HCT116 (cell line): ENCODE results near the gene SOAT2. TPM values are rescaled to one million over a fixed set of nuclear protein-coding genes. Genes with fewer than 3 reads are reported as not detected.
A peak's percentile ranks its signal among the peaks of the same experiment; 100 is the strongest.

Source experiments
- ATAC-seq: fragments of 200-7000 bp; cut with Tn5 transposase; 2 replicates; pipeline ENCODE4 v1.9.1; 2020; ENCODE audit warnings: mild to moderate bottlenecking, moderate library complexity
- BruUV-seq: library from RNA; stranded (reverse); fragments of 400-500 nt; replicated peaks from 2 replicates; lab custom pipeline; 2021; lab: Mats Ljungman, UMichigan
- CTCF ChIA-PET: fragments of 300-600 bp; sonication (Branson Sonifier 250); formaldehyde crosslinking; loops from one replicate; lab custom pipeline; 2021; ENCODE audit warnings: antibody characterized with exemption; lab: Charles Lee
- POLR2A ChIA-PET: fragments of 300-600, 350-600 bp; sonication (Branson Sonifier 250); formaldehyde crosslinking; loops from one replicate; lab custom pipeline; 2021; ENCODE audit warnings: antibody characterized with exemption; lab: Charles Lee
- RAD21 ChIA-PET, 2 experiments: fragments of 300-600 bp; sonication (Branson Sonifier 250); formaldehyde crosslinking; loops; one replicate each; lab custom pipeline; 2023; ENCODE audit warnings: low total read pairs in 2 of 2; ENCODE audit not compliant: uncharacterized antibody in 2 of 2, unreplicated experiment in 2 of 2, low non-redundant PET in 1 of 2; lab: Charles Lee
- DNase-seq: peaks from one replicate; pipeline ENCODE4 v3.0.0-alpha.2; 2010; ENCODE audit warnings: low read depth, low spot score
- H2AFZ ChIP-seq: fragments of 200-600 bp; shearing (Covaris generic), sonication (generic); 2 replicates; pipeline ENCODE4 v1.6.1; 2017; ENCODE audit warnings: low read depth, mixed run types, mixed read lengths, antibody characterized with exemption, low read length; ENCODE audit not compliant: poor library complexity, severe bottlenecking
- H3K27ac ChIP-seq: 2 replicates; pipeline ENCODE4 v1.5.1; 2012; ENCODE audit warnings: low read depth, low read length
- H3K27me3 ChIP-seq: fragments of 200-600 bp; sonication (generic); 2 replicates; pipeline ENCODE4 v1.6.1; 2016; ENCODE audit warnings: mixed run types, low read length, mixed read lengths; ENCODE audit not compliant: insufficient read depth
- H3K36me3 ChIP-seq, 2 experiments: fragments of 200-500 bp in 1 of 2; fragments of 200-600 bp in 1 of 2; sonication (Bioruptor generic) in 1 of 2; sonication (generic) in 1 of 2; 2 replicates each; pipeline versions ENCODE4 v1.5.1 to v1.6.1; 2014 to 2016; ENCODE audit warnings: low read length in 2 of 2, inconsistent platforms in 1 of 2, mixed read lengths in 1 of 2, mixed run types in 1 of 2; ENCODE audit not compliant: insufficient read depth in 2 of 2, control insufficient read depth in 1 of 2
- H3K4me1 ChIP-seq, 2 experiments: fragments of 200-600 bp in 1 of 2; sonication (generic) in 1 of 2; 2 replicates each; pipeline versions ENCODE4 v1.5.1 to v1.6.1; 2012 to 2017; ENCODE audit warnings: low read length in 2 of 2, inconsistent platforms in 1 of 2, mild to moderate bottlenecking in 1 of 2, mixed read lengths in 1 of 2, mixed run types in 1 of 2, moderate library complexity in 1 of 2; ENCODE audit not compliant: insufficient read depth in 2 of 2, control insufficient read depth in 1 of 2
- H3K4me2 ChIP-seq: fragments of 200-600 bp; sonication (generic); 2 replicates; pipeline ENCODE4 v1.6.1; 2017; ENCODE audit warnings: mixed run types, low read length, mixed read lengths
- H3K4me3 ChIP-seq, 2 experiments: fragments of 200-600 bp in 1 of 2; sonication (generic) in 1 of 2; replicated peaks in 1 of 2; 2 replicates each; pipeline ENCODE4 v1.5.1; 2011 to 2016; ENCODE audit warnings: low read length in 2 of 2, control low read depth in 1 of 2, low read depth in 1 of 2, mild to moderate bottlenecking in 1 of 2, mixed read lengths in 1 of 2, mixed run types in 1 of 2
- H3K79me2 ChIP-seq: fragments of 200-600 bp; sonication (generic); 2 replicates; pipeline ENCODE4 v1.6.1; 2017; ENCODE audit warnings: mild to moderate bottlenecking, mixed run types, low read length, moderate library complexity, mixed read lengths; ENCODE audit not compliant: insufficient read depth
- H3K9ac ChIP-seq: fragments of 200-600 bp; sonication (generic); 2 replicates; pipeline ENCODE4 v1.6.1; 2016; ENCODE audit warnings: low read length, mixed read lengths
- H3K9me2 ChIP-seq: fragments of 200-600 bp; sonication (generic), shearing (Covaris generic); 2 replicates; pipeline ENCODE4 v1.6.1; 2017; ENCODE audit warnings: mixed run types, mild to moderate bottlenecking, moderate library complexity; ENCODE audit not compliant: insufficient read depth
- H3K9me3 ChIP-seq, 2 experiments: fragments of 200-500 bp in 1 of 2; fragments of 200-600 bp in 1 of 2; sonication (Bioruptor generic) in 1 of 2; sonication (generic) in 1 of 2; 2 replicates each; pipeline ENCODE4 v1.6.1; 2014 to 2017; ENCODE audit warnings: low read length in 2 of 2, mixed read lengths in 2 of 2, inconsistent platforms in 1 of 2, low read depth in 1 of 2, mild to moderate bottlenecking in 1 of 2, mixed run types in 1 of 2, moderate library complexity in 1 of 2; ENCODE audit not compliant: control insufficient read depth in 1 of 2, insufficient read depth in 1 of 2
- H4K20me1 ChIP-seq: fragments of 200-600 bp; sonication (generic), shearing (Covaris generic); 2 replicates; pipeline ENCODE4 v1.6.1; 2017; ENCODE audit warnings: mixed run types, mild to moderate bottlenecking, moderate library complexity; ENCODE audit not compliant: insufficient read depth
- ATF3 ChIP-seq: IDR thresholded peaks from 2 replicates; pipeline ENCODE4 v1.6.1; 2012
- CBX3 ChIP-seq: IDR thresholded peaks from 2 replicates; pipeline ENCODE4 v1.6.1; 2012; ENCODE audit warnings: low read depth
- CEBPB ChIP-seq: IDR thresholded peaks from 2 replicates; pipeline ENCODE4 v1.6.1; 2012; ENCODE audit warnings: low read depth
- CTCF ChIP-seq, 3 experiments: fragments of 200-600 bp in 1 of 3; sonication (generic) in 1 of 3; IDR thresholded peaks in 2 of 3; conservative IDR thresholded peaks in 1 of 3; 2 replicates each; pipeline ENCODE4 v1.5.1; 2012 to 2017; ENCODE audit warnings: low read depth in 2 of 3, low read length in 2 of 3, antibody characterized with exemption in 1 of 3, borderline replicate concordance in 1 of 3, control low read depth in 1 of 3, mild to moderate bottlenecking in 1 of 3, mixed read lengths in 1 of 3, mixed run types in 1 of 3, moderate library complexity in 1 of 3; ENCODE audit not compliant: insufficient read depth in 1 of 3
- EGR1 ChIP-seq: IDR thresholded peaks from 2 replicates; pipeline ENCODE4 v1.6.1; 2012; ENCODE audit warnings: low read depth
- ELF1 ChIP-seq: IDR thresholded peaks from 2 replicates; pipeline ENCODE4 v1.6.1; 2012; ENCODE audit warnings: low read depth, borderline replicate concordance
- EZH2 ChIP-seq: fragments of 200-600 bp; sonication (generic); IDR thresholded peaks from 2 replicates; pipeline ENCODE4 v1.6.1; 2017; ENCODE audit warnings: antibody characterized with exemption, mixed run types
- EZH2phosphoT487 ChIP-seq: fragments of 200-600 bp; IDR thresholded peaks from 2 replicates; pipeline ENCODE4 v1.6.1; 2018; ENCODE audit warnings: antibody characterized with exemption, borderline replicate concordance
- FOSL1 ChIP-seq: IDR thresholded peaks from 2 replicates; pipeline ENCODE4 v1.6.1; 2012; ENCODE audit warnings: low read depth
- JUND ChIP-seq: IDR thresholded peaks from 2 replicates; pipeline ENCODE4 v1.6.1; 2012
- POLR2A ChIP-seq: IDR thresholded peaks from 2 replicates; pipeline ENCODE4 v1.7.0; 2011; ENCODE audit warnings: borderline replicate concordance; ENCODE audit not compliant: insufficient read depth, insufficient read length; ENCODE audit errors: extremely low read depth
- POLR2AphosphoS5 ChIP-seq: IDR thresholded peaks from 2 replicates; pipeline ENCODE4 v1.6.1; 2011; ENCODE audit warnings: mild to moderate bottlenecking, low read depth, low read length, moderate library complexity
- SIN3A ChIP-seq: IDR thresholded peaks from 2 replicates; pipeline ENCODE4 v1.6.1; 2012; ENCODE audit warnings: low read depth
- TCF7L2 ChIP-seq: IDR thresholded peaks from 2 replicates; pipeline ENCODE4 v1.7.0; 2011; ENCODE audit warnings: borderline replicate concordance, inconsistent platforms; ENCODE audit not compliant: insufficient read depth, insufficient read length; ENCODE audit errors: extremely low read depth
- YY1 ChIP-seq: IDR thresholded peaks from 2 replicates; pipeline ENCODE4 v1.6.1; 2011; ENCODE audit warnings: low read length, low read depth, moderate library complexity, mild to moderate bottlenecking; ENCODE audit not compliant: insufficient replicate concordance; ENCODE audit errors: extremely low read depth
- ZNF274 ChIP-seq: fragments of 200-500 bp; sonication (Bioruptor generic); IDR thresholded peaks from 2 replicates; pipeline ENCODE4 v1.6.1; 2014; ENCODE audit warnings: mild to moderate bottlenecking, low read depth, low read length, inconsistent platforms
- intact Hi-C: fragments of 100-400 bp; cut with micrococcal nuclease; formaldehyde crosslinking; loops from 2 replicates; pipeline ENCODE4 v1.10.0; 2022
- total RNA-seq: library from RNA; stranded (reverse); gene quantifications from one replicate; pipeline ENCODE4 v1.2.1, GENCODE V29; 2021; ENCODE audit not compliant: unreplicated experiment
- TF ChIP-seq, protein P1 (sequence below): IDR thresholded peaks from 2 replicates; pipeline ENCODE4 v1.6.1; 2012
- TF ChIP-seq, protein P2 (sequence below): IDR thresholded peaks from 2 replicates; pipeline ENCODE4 v1.6.1; 2012; ENCODE audit warnings: low read depth

The SOAT2 gene
- total RNA-seq, 1 experiment from 2014 or later, result 0.17 TPM

DNA sequence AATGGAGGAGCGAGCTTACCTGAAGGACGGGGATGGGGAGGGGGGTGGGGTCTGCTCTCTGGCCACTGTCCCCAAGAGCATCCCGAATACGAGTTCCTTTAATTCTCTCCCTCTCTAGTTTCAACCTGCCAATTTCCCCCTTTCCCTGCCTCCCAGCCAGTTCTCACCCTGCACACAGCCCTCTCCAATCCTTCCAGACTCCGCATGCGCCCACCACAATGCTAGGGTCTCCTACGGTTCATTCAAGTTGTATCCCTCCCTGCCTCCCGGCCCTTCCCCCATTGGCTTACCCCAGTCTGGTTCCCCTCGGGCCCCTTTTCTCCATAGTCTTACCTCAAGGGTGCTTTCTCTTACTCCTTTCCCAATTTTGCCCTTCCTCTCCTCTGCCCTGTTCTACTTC, 6.5 kb upstream of the SOAT2 start:
- H3K27ac ChIP-seq, result peak overlapping the region; percentile 98
- ChIA-PET CTCF (interaction anchor here (3.6 kb wide), 1 partner anchor 31 kb away, joined by 110 read pairs; no protein-coding TSS in a partner anchor), RAD21 (interaction anchor here in 1 of 2 experiments (3.2 kb wide), 1 partner anchor 30 kb away, joined by 30 read pairs; no protein-coding TSS in a partner anchor), POLR2A (interaction anchor here (0.8 to 3.6 kb wide), 3 partner anchors 18 to 49 kb away, joined by 3 to 27 read pairs (median 3); partner anchors contain the start of gene SPRYD3)
- H2AFZ ChIP-seq, result no peak overlapping the region
- H3K4me3 ChIP-seq, result peak overlapping the region; percentile 58 to 78
- intact Hi-C loops, result no loop called here
- BruUV-seq, result no TSS peak
- H3K4me2 ChIP-seq, result peak overlapping the region; percentile 79
- H3K9me2 ChIP-seq, result no peaks in the 10 kb centered on the region
- no peak for ATAC-seq
- TF ChIP-seq JUND (no peak), FOSL1 (no peak), ZNF274 (no peak), CEBPB (no peak), SIN3A (no peak), ELF1 (no peak), EZH2phosphoT487 (no peak), YY1 (no peak), CBX3 (no peak), ATF3 (no peak), POLR2AphosphoS5 (no peak), CTCF (IDR thresholded peaks at IDR 0.05 in 2 of 3, conservative IDR thresholded peaks at IDR 0.05 in 1 of 3; ENCODE audit: borderline replicate concordance in 1 of 3, insufficient read depth in 1 of 3, low read depth in 2 of 3, low read length in 2 of 3) (no peak), EZH2 (no peak), EGR1 (no peak), TCF7L2 (no peak), POLR2A (no peak)
- TF ChIP-seq, protein P1, sequence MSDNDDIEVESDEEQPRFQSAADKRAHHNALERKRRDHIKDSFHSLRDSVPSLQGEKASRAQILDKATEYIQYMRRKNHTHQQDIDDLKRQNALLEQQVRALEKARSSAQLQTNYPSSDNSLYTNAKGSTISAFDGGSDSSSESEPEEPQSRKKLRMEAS, result no peak
- TF ChIP-seq, protein P2, sequence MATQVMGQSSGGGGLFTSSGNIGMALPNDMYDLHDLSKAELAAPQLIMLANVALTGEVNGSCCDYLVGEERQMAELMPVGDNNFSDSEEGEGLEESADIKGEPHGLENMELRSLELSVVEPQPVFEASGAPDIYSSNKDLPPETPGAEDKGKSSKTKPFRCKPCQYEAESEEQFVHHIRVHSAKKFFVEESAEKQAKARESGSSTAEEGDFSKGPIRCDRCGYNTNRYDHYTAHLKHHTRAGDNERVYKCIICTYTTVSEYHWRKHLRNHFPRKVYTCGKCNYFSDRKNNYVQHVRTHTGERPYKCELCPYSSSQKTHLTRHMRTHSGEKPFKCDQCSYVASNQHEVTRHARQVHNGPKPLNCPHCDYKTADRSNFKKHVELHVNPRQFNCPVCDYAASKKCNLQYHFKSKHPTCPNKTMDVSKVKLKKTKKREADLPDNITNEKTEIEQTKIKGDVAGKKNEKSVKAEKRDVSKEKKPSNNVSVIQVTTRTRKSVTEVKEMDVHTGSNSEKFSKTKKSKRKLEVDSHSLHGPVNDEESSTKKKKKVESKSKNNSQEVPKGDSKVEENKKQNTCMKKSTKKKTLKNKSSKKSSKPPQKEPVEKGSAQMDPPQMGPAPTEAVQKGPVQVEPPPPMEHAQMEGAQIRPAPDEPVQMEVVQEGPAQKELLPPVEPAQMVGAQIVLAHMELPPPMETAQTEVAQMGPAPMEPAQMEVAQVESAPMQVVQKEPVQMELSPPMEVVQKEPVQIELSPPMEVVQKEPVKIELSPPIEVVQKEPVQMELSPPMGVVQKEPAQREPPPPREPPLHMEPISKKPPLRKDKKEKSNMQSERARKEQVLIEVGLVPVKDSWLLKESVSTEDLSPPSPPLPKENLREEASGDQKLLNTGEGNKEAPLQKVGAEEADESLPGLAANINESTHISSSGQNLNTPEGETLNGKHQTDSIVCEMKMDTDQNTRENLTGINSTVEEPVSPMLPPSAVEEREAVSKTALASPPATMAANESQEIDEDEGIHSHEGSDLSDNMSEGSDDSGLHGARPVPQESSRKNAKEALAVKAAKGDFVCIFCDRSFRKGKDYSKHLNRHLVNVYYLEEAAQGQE, result no peak
- TF ChIP-seq, all 23 proteins: peak for 0
- H4K20me1 ChIP-seq, result no peaks in the 10 kb centered on the region
- H3K9ac ChIP-seq, result peak overlapping the region; percentile 67
- H3K79me2 ChIP-seq, result no peaks in the 10 kb centered on the region
- H3K9me3 ChIP-seq, result no peaks in the 10 kb centered on the region
- no peak for DNase-seq
- H3K36me3 ChIP-seq, result no peaks in the 10 kb centered on the region
- peaks cover 49 to 76% of the 10 kb centered on the region in 2 experiments for H3K4me1 ChIP-seq
- H3K27me3 ChIP-seq, result no peaks in the 10 kb centered on the region
